Measurements from ENCODE around the gene GFI1. TPM values are rescaled to one million over a fixed set of nuclear protein-coding genes. Genes with fewer than 3 reads are reported as not detected.

GFI1 gene
- total and polyA plus RNA-seq, 2 donors (not counting 1 experiment from before 2014, with no cell fraction given): under 0.01 to 0.06 TPM

GRCh38 chr1:92430030-92430429 is 56.7 kb downstream of the GFI1 start:
- Histone ChIP-seq H3K79me2 (ENCODE audit: control insufficient read depth, insufficient read depth, low read length) (no peaks in the 10 kb centered on the region), H3K4me3 (replicated peaks in 1 of 4; ENCODE audit: control extremely low read depth in 1 of 4, insufficient read depth in 1 of 4, low read depth in 3 of 4, low read length in 4 of 4) (no peak overlapping the region), H3K27ac (ENCODE audit: insufficient read depth, low read length) (no peak overlapping the region), H3K9me3 (ENCODE audit: control insufficient read depth, insufficient read depth, low read depth, low read length) (no peaks in the 10 kb centered on the region), H3K4me2 (ENCODE audit: extremely low read depth, insufficient read depth, low read length) (no peak overlapping the region), H4K20me1 (ENCODE audit: control insufficient read depth, extremely low read depth, insufficient read depth, low read length) (no peaks in the 10 kb centered on the region), H3K4me1 (ENCODE audit: control insufficient read depth, extremely low read depth, insufficient read depth, low read length) (no peaks in the 10 kb centered on the region), H3K36me3 (ENCODE audit: control insufficient read depth, insufficient read depth, low read length) (no peaks in the 10 kb centered on the region), H2AFZ (ENCODE audit: low read length) (no peak overlapping the region), H3K27me3 (ENCODE audit: control insufficient read depth, insufficient read depth, low read length) (no peaks in the 10 kb centered on the region), H3K9ac (ENCODE audit: insufficient read depth, low read length) (no peak overlapping the region)
- no peak for DNase-seq (ENCODE audit: low read depth in 2 of 2)
- TF ChIP-seq EZH2 (IDR thresholded peaks at IDR 0.05; ENCODE audit: low read length, missing control alignments) (no peak), CTCF (conservative IDR thresholded peaks at IDR 0.05 in 1 of 2, IDR thresholded peaks at IDR 0.05 in 1 of 2; ENCODE audit: low read depth in 1 of 2, low read length in 2 of 2) (no peak)

- Histone ChIP-seq H3K36me3 (ENCODE audit: control insufficient read depth, insufficient read depth, low read length) (no peaks in the 10 kb centered on the region), H3K4me3 (replicated peaks in 1 of 4; ENCODE audit: control extremely low read depth in 1 of 4, insufficient read depth in 1 of 4, low read depth in 3 of 4, low read length in 4 of 4) (no peak overlapping the region), H3K4me1 (ENCODE audit: control insufficient read depth, extremely low read depth, insufficient read depth, low read length) (no peaks in the 10 kb centered on the region), H3K4me2 (ENCODE audit: extremely low read depth, insufficient read depth, low read length) (no peak overlapping the region), H3K79me2 (ENCODE audit: control insufficient read depth, insufficient read depth, low read length) (no peaks in the 10 kb centered on the region), H3K9me3 (ENCODE audit: control insufficient read depth, insufficient read depth, low read depth, low read length) (no peaks in the 10 kb centered on the region), H3K27ac (ENCODE audit: insufficient read depth, low read length) (no peak overlapping the region), H4K20me1 (ENCODE audit: control insufficient read depth, extremely low read depth, insufficient read depth, low read length) (no peaks in the 10 kb centered on the region), H3K9ac (ENCODE audit: insufficient read depth, low read length) (no peak overlapping the region), H3K27me3 (ENCODE audit: control insufficient read depth, insufficient read depth, low read length) (no peaks in the 10 kb centered on the region), H2AFZ (ENCODE audit: low read length) (no peak overlapping the region)
- TF ChIP-seq EZH2 (IDR thresholded peaks at IDR 0.05; ENCODE audit: low read length, missing control alignments): no peak
- no peak for TF ChIP-seq CTCF (conservative IDR thresholded peaks at IDR 0.05 in 1 of 2, IDR thresholded peaks at IDR 0.05 in 1 of 2; ENCODE audit: low read depth in 1 of 2, low read length in 2 of 2)
- DNase-seq (ENCODE audit: low read depth in 2 of 2): no peak
Observed at GRCh38 chr1:92425617-92426016, 61.1 kb downstream of the GFI1 start.

Other genes with a start within 250 kb of the GFI1 start
- 7.8 and 8.7 TPM in 2 replicates for gene GLMN, start 187.9 kb downstream of the GFI1 start, total RNA-seq
- gene GLMN, start 187.9 kb downstream of the GFI1 start, polyA plus RNA-seq: 8.1 and 9.1 TPM in 2 replicates
- 5.4 and 5.6 TPM in 2 replicates for gene RPAP2, start 187.9 kb downstream of the GFI1 start, total RNA-seq
- gene RPAP2, start 187.9 kb downstream of the GFI1 start, polyA plus RNA-seq: 13.0 and 13.3 TPM in 2 replicates